DMS79 (cell line): Measurements from ENCODE around the gene PICALM.
A peak's percentile ranks its signal among the peaks of the same experiment; 100 is the strongest.

Experiments
- DNase-seq: peaks from one replicate; lab custom pipeline; 2025; lab: John Stamatoyannopoulos, UW

PICALM gene

GRCh38 chr11:86050196-86050709 lies 18.6 kb downstream of the PICALM start:
- DNase-seq: no peak

- DNase-seq: no peak
Observed at GRCh38 chr11:86047275-86047991, 21.5 kb downstream of the PICALM start.

GRCh38 chr11:86046116-86046515 lies 22.8 kb downstream of the PICALM start:
- DNase-seq: no peak

GRCh38 chr11:86043765-86044503 lies 24.9 kb downstream of the PICALM start:
- no peak for DNase-seq

GRCh38 chr11:86041975-86042378 lies 26.9 kb downstream of the PICALM start:
- DNase-seq: peak; percentile 44

- DNase-seq: no peak
Observed at GRCh38 chr11:86040919-86041850, 27.7 kb downstream of the PICALM start.

GRCh38 chr11:86039094-86039493 lies 29.8 kb downstream of the PICALM start:
- no peak for DNase-seq

GRCh38 chr11:86037743-86038142 lies 31.1 kb downstream of the PICALM start:
- no peak for DNase-seq

GRCh38 chr11:86035920-86036319 lies 33.0 kb downstream of the PICALM start:
- no peak for DNase-seq

GRCh38 chr11:86035164-86035563 lies 33.7 kb downstream of the PICALM start:
- no peak for DNase-seq

- no peak for DNase-seq
Observed at GRCh38 chr11:86034710-86035109, 34.2 kb downstream of the PICALM start.

- DNase-seq: no peak
Observed at GRCh38 chr11:86021377-86021776, 47.5 kb downstream of the PICALM start.

- no peak for DNase-seq
Observed at GRCh38 chr11:86018249-86018648, 50.6 kb downstream of the PICALM start.

GRCh38 chr11:86016451-86016850 lies 52.4 kb downstream of the PICALM start:
- DNase-seq: no peak

- DNase-seq: no peak
Observed at GRCh38 chr11:86015699-86016098, 53.2 kb downstream of the PICALM start.

- DNase-seq: no peak
Observed at GRCh38 chr11:86014221-86014620, 54.7 kb downstream of the PICALM start.

- DNase-seq: no peak
Observed at GRCh38 chr11:86013713-86014112, 55.2 kb downstream of the PICALM start.

- DNase-seq: no peak
Observed at GRCh38 chr11:86011175-86011574, 57.7 kb downstream of the PICALM start.

GRCh38 chr11:86003654-86004053 lies 65.2 kb downstream of the PICALM start:
- no peak for DNase-seq

- DNase-seq: no peak
Observed at GRCh38 chr11:86002431-86002830, 66.5 kb downstream of the PICALM start.

- DNase-seq: no peak
Observed at GRCh38 chr11:85991508-85991907, 77.4 kb downstream of the PICALM start.

- DNase-seq: no peak
Observed at GRCh38 chr11:85989746-85990145, 79.1 kb downstream of the PICALM start.
